Activated T-cell treated with anti-CD3 and anti-CD28 coated beads, Interleukin-2, amount 50 U/mL, for 1 hour (primary cell): ENCODE results near the gene TYMS.
"Not testable (repeated sequence)": the region's sequence is repeated elsewhere in the genome, so short reads cannot be mapped to it uniquely, and the experiment has no call there.

Experiments used
- DNase-seq: peaks from one replicate; pipeline ENCODE4 v3.0.0-alpha.2; 2020

Gene TYMS

GRCh38 chr18:678482-679182, 21.2 kb downstream of the TYMS start:
- no peak for DNase-seq

DNA sequence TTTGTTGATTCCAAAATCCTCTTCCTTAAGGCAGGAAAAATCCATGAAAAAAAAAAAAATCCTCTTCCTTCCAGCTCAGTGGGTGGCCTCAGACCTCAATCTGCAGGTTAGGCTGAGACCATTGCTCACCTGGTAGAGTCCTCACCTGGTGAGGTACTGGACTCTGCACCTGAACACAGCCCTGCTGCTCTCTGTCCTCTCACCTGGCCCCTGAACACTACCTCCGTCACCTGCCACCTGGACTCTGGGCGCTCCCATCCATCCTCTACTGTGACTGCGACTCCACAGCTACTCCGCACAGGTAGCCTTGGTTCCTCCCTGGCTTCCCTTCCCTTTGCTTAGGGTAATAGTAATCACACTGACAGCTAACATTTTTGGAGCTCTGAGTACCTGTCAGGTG, 22.1 kb downstream of the TYMS start:
- no peak for DNase-seq

- DNase-seq, result no peak
Measured at GRCh38 chr18:680392-680791, 22.9 kb downstream of the TYMS start.

DNA sequence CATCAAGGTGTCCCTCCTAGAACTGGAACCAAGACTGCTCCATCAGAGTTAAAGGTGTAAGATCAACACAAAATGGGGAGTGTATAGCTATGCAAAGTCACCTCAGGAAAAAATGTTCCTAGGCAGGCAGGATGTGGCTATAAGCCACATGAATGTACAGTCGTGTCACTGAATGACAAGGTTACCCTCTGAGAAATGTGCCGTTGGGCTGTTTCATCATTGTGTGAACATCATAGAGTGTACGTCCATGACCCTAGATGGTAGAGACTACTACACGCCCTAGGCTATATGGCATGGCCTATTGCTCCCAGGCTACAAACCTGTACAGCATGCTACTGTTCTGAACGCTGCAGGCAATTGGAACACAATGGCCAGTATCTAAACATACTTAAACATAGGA, 24.5 kb downstream of the TYMS start:
- DNase-seq, result no peak

- DNase-seq, result not testable (repeated sequence)
Measured at GRCh38 chr18:682416-682815, 25.0 kb downstream of the TYMS start.

DNA sequence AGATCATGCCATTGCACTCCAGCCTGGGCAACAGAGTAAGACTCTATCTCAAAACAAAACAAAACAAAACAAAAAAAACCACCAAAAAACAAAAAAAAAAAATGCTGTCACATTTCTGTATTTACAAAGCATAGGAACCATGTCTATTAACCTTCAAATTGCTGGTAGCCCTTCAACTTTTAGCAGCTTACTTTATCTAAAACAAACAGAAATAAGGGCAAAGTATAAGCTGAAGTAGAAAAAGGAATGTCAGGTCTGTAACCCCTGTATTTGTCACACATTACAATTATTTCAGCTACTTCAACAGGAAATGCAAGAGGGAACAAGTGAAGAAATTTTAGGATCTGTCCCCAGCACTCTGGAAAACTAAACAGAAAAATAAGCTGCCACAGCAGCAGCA, 25.4 kb downstream of the TYMS start:
- DNase-seq, result no peak

GRCh38 chr18:683531-683930, 26.1 kb downstream of the TYMS start:
- no peak for DNase-seq

DNA sequence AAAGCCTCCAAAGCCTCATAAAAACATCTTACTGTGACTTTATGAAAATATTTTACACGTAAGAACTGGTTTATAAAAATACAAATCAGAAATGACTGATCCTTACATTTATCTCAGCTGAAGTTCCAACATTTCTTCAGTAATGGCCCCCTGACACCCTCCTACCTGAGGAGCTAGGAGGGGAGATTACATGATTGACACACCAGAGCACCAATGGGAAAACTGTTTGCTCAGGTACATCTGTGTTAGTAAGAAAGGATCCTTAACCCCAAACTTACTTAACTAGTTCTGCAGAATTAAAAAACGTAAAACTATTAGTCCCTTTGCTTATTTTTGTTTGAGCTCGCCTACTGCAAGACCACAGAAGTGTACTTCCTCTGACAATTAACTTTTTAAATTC, 28.0 kb downstream of the TYMS start:
- DNase-seq, result no peak

DNA sequence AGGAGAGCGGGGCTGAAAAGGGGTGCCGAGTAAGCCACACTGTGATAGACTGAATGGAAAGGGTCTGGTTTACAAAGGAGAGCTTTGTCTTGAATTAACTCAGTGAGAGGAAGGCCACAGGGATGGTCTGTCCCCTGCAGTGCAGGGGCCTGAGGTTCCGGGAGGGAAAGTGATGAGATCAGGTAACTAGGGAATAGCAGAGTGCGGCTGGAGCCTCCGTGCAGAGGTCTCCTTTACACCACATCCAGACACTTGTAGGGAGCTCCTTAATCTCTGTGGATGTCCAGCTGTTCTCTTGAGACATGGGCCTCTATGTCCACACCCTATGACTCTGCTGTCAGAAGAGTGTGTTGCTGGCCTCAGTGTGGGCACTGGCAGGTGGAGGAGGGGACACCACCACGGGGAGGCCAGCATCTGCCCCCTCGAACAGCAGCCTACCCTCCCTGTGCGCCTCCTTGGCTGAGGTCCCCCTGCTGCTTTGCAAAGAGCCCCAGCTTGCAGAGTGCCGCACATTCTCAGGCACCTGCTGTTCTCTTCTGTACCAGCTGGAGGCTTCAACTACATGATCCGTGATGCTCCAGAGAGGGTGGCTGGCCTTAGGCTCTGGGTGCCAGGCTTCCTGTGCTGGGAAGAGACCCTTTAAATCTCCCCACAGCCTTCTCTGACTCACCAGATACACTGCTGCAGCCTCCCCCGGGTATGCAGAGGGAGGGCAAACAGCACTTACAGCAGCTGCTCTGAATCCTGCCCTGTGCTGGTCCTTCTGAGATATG, 29.1 kb downstream of the TYMS start:
- no peak for DNase-seq

DNA sequence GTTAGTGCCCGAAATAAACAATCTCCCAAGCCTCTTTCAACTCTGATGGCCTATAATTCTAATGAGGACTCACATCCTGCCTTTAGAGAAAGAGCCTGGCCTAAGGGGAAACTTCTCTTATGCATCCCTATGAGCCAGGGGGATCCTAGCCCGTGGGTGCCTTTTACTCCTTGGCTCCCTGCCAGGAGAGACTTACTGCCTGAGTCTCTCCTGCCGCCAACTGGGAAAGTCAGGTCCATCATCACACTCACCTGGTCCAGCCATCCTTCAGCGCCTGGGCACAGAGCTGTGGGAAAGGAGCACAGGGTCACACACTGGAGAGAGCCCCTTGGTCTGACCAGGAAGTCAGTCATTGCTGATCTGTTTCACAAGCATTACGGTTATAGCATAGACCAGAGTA, 30.9 kb downstream of the TYMS start:
- DNase-seq, result no peak

GRCh38 chr18:692824-693223, 35.4 kb downstream of the TYMS start:
- no peak for DNase-seq

DNA sequence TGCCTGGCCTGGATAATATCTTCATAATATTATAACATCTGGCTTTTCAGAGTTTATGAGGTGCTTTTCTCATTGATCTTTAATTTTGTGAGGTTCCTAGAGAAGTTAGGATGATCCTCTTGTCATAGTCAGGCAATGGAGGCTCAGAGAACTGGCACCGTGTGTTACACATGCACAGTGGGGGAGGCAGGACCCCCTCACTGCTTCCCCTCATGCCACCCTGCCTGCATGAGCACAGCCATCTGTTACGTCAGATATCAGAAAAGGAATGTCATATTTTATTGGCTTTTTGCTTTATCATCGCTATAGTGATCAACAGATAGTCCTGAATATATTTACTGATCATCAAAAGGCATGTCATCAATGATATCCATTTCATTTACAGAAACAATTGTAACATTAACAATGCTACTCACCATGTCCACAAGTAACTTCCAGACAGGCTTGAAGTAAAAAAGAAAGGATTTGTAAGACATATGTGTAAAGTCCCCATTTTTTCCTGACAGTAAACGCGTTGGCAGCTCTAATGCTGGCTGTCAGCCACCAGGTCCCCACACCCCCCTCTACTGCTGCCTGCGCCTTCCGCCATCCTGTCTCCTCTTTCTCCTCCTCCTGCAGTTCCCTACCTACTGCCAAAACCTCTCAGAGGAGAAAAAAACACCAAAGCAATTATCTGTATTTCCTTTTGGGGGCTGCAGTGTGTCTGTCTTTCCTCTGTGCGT, 36.2 kb downstream of the TYMS start:
- no peak for DNase-seq

DNA sequence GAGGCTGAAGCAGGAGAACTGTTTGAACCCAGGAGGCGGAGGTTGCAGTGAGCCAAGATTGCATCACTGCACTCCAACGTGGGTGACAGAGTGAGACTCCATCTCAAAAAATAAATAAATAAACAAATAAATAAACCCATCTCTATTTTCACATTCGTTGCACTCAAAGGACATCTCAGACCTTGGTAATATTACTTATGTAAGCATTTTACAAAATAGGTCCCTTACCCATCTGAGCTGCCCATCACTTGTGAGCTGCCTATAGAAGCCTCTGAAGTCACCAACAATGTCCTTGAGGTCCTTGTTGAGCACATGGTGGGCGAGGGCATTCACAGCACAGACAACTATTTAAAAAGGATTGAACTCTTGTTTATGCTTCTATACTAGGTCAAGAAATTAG, 39.6 kb downstream of the TYMS start:
- DNase-seq, result no peak

DNA sequence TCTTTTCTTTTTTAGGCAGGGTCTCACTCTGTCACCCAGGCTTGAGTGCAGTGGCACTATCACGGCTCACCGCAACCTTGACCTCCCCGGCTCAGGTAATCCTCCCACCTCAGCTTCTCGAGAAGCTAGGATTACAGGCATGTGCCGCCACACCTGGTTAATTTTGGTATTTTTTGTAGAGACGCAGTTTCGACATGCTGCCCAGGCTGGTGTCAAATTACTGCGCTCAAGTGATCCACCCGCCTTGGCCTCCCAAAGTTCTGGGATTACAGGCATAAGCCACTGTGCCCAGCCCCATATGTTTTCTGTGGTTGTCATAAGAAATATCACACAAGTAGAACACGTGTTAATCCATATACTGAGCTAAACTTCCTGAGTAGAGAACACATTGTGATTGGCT, 40.3 kb downstream of the TYMS start:
- no peak for DNase-seq

GRCh38 chr18:703213-703967, 45.9 kb downstream of the TYMS start:
- DNase-seq, result no peak

DNA sequence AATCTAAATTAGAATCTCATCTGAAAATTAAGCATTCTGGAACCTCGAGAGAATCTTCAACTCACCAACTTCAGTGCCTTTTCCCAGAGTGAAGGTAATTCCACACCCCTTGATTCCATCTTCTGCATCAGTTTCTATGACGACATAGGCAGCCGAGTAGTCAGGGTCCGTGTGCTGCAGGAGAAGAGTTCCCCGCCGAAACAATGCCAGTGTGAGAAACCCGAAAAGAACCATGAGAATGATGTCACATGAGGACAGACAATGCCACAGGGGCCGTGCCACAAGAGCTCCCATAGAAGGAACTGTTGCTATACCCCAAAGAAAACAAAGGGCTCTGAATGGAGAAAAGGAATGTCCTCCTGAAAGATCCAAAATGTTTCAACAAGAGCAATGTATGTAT, 49.0 kb downstream of the TYMS start:
- DNase-seq, result no peak

GRCh38 chr18:708096-708495, 50.6 kb downstream of the TYMS start:
- DNase-seq, result no peak

GRCh38 chr18:709771-710170, 52.3 kb downstream of the TYMS start:
- no peak for DNase-seq

- DNase-seq, result no peak
Measured at GRCh38 chr18:710418-711300, 53.2 kb downstream of the TYMS start.

DNA sequence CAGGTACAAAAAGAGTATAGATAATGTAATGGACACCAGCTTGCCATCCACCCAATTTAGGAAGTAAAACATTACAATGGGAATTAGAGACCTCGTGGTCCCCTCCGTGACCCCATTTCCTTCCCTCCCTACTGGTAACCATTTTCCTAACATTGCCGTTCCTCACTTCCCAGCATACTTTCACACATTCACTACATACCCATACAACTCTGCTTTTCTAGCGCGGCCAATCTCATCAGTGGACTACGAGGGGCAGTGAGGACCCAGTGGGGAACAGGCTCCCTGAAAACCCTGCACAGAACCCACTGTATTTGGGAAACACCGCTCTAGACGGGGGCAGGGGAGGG, 53.8 kb downstream of the TYMS start:
- DNase-seq, result no peak

DNA sequence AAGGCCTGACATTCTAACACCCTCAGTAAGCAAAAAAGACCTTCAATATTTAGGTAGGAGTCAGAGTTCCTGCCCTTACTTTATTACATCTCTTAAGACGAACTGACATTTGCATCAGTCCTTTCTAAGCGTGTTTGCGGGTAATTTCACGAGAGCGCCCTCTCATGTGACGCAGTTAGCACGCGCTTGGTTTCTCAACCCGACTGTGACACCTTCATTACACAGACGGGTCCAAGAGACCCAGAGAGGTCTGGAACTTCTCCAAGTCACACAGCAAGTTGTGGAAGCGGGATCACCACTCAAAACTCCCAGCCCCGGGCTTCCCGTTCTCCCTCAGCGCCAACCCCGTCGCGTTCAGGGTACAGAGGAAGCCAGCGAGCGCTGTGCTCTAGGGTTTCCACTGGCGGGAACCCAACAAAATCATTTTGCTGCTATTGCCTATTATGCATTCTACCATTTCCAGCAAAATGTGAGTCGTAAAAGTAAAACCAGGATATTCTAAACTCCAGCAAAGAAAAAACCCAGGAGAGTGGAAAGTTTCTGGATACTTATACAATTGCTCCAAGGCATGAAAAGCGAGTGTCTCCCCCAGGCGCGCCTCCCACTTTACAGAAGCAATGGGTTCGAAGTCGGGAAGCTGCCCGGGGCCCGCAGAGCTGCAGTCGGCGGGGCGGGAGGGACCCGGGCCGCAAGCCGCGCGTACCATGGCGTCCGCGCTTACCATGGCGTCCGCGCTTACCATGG, 54.4 kb downstream of the TYMS start:
- peak; percentile 76 for DNase-seq
